ENCODE results near the gene SLC6A19.

The SLC6A19 gene

DNA sequence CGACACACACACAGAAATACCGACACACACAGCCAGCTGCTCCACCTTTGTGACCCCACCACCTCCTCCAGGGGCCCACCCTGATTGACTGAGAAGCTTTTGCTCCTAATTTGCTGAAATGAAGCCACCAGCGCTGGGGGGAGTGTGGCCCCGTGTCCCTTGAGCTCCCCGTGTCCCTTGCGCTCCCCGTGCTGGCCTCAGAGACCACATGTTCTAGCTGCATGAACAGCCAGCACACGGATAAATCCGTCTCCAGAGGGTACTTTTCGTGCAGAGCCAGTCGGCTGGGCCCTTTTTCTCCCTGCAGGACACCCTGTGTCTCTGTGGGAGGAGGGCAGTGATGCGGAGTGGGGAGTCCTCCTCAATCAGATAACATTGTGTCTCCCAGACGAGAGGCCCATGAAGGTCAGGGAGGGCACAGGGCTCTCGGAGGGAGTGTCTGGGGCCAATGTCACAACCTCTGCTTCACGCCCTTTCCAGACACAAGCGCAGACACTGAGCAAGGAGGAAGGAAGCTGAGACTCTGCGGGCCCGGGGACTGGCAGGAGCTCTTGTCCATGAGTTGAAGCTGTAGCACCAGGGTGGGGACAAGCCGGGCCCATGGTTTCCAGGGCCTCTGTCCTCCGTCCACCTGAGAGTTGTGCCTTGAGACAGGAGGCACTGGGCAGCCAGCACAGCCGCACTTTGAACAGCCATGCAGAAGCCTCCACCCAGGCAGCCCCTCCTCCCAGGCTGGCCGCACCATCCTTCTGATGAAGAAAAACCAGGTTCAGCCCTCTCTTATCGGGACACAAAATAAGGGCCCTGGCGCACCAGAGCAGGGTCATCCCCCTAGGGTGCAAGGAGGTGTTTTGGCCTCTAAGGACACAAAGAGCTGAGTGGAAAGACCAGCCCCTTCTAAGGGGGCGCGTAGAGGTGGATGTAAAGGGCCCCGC lies 36.4 kb upstream of the SLC6A19 start:
- in situ Hi-C loops (cut with HindIII; ENCODE audit: low sequenced_read_pairs): loop anchor here (25.0 kb wide), 1 partner anchor 253 kb away; no protein-coding TSS in a partner anchor

DNA sequence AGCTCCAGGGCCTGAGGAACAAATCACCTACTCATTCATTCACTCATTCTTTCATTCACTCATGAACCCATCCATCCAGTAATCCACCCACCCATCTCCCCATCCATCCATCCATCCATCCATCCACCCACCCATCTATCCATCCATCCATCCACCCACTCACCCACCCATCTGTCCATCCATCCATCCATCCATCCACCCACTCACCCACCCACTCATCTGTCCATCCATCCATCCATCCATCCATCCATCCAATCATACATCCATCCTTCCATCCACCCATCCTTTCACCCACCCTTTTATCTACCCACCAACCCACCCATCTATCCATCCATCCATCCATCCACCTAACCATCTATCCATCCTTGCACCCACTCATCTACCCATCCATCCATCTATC lies 35.5 kb upstream of the SLC6A19 start:
- in situ Hi-C loops (cut with HindIII; ENCODE audit: low sequenced_read_pairs): loop anchor here (25.0 kb wide), 1 partner anchor 254 kb away; no protein-coding TSS in a partner anchor

DNA sequence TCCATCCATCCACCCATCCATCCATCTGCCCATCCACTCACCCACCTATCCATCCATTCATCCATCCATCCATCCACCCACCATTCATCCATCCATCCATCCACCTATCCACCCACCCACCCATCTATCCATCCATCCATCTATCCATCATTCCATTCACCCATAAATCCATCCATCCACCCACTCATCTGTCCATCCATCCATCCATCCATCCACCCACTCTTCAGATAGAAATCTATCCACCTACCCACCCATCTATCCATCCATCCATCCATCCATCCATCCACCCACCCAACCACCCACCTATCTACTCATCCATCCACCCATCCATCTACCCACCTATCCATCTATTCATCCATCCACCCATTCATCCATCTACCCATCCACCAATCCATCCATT lies 35.0 kb upstream of the SLC6A19 start:
- in situ Hi-C loops (cut with HindIII; ENCODE audit: low sequenced_read_pairs): loop anchor here (25.0 kb wide), 1 partner anchor 254 kb away; no protein-coding TSS in a partner anchor

DNA sequence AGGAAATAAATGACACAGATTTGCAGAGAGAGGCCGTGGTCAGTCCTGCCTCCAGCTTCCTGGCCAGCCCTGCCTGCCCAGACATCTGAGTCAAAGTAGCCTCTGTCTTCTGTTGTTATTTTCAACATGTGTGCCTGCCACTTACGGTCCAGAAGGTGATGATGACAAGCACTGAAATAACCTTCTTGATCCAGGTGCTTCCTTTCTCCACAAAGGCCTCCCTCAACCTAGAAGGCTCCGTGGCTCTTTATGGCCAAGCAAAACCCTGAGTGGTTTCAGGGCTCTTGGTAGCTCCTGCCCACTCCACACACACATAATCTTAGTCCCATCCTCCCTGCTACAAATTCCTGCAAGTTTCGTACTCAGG lies 34.1 kb upstream of the SLC6A19 start:
- in situ Hi-C loops (cut with HindIII; ENCODE audit: low sequenced_read_pairs): loop anchor here (25.0 kb wide), 1 partner anchor 255 kb away; no protein-coding TSS in a partner anchor

DNA sequence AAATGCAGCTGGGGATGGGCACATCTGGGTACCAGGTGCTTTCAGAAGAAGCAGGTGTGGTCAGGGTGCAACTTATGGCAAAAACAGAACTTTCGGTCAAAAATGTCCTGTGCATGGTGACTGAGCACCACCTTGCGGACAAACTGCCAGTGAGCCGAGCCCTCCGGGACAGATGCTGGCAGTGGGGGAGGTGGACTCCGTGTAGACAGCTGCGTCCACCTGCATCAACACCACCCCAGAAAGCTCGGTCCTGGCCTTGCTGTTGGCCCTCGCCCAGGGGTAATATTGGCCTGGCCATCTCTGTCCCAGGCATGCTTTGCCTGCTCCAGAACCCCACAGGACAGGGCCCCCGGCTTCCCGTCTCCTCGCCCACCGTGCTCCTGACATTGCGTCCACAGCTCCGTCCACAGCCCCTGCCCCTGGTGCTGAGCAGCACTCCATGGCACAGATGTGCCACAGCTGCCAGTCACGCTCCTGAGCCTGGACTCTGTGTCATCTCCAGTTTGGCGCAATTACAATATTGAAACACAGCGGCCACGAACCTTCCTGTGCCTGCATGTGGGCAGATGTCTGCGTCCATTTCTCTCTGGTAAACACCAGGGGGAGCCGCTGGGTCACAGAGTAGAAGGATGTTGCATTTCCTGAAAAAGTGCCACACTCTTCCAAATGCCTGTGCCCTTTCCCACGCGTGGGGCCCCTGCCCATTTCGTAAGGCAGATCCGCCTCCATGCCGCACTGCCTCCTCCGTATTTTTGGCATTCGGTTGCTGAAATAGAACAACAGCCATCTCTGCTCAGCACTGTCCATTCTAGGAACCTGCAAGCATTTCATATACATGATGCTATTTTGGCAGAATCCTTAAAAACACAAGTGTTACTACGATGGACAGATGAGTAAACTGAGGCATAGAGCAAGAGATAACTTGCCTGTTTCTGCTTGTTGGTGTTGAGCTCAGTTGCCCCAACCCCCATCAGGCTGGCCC lies 33.4 kb upstream of the SLC6A19 start:
- in situ Hi-C loops (cut with HindIII; ENCODE audit: low sequenced_read_pairs): loop anchor here (25.0 kb wide), 1 partner anchor 256 kb away; no protein-coding TSS in a partner anchor

DNA sequence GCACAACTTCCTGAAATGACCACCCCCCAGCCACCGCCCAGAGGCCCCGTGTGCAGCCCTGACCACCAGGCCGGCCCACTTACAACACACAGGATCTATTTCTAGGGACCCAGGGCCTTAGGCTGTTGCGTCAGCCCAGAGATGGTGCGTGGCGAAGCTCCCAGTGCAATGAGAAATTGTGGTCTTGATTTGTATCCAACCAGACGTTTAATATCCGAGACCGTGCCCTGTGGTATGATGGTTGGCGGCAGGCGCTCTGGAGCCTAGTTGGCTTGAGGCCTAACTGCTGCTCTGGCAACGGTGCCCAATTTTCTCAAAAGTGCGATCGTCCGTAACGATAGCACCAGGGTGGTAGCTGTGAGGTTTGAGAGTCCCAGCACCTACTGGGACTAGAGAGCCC lies 32.6 kb upstream of the SLC6A19 start:
- in situ Hi-C loops (cut with HindIII; ENCODE audit: low sequenced_read_pairs): loop anchor here (25.0 kb wide), 1 partner anchor 256 kb away; no protein-coding TSS in a partner anchor

DNA sequence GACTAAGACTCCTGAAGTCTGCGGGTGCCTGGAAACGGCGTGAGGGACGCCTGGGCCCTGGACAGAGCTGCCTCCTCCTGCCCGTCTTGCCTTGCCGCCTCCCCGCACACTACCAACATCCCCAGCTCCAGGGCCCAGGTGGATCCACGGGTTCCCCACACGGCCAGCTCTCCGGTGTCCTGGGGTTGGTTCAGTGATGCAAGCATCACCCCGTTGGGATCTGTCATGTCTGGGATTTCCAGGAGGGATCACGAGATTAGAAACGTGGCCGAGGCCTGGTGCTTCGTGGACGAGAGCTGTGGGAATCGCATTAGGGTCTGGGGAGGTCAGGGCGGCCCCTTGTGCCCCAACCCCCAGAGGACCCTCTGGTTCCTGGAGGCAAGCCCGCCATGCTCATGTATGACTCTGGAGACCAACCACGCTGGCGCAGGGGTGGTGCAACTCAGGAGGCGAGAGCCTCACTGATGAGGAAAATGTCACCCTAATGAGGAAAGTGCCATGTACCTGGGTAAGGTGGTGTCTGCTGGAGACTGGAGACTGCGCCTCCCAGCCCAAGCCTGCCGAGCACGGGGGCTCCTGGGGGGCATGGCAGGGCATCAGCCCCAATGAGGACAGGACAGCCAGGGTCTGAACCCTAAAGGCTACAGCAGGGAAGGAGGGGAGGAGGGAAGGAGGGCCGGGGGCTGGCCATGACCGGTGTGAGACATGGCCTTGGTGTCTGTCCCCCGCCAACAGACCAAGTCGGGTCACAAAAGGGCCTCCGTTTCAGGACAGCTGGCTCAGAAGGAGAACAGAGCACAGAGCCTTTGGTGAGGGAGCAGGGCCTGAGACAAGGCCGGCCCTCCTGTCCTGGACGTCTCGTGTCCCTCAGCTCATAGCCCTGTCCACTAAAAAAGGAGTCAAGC lies 31.9 kb upstream of the SLC6A19 start:
- in situ Hi-C loops (cut with HindIII; ENCODE audit: low sequenced_read_pairs): loop anchor here (25.0 kb wide), 1 partner anchor 257 kb away; no protein-coding TSS in a partner anchor

DNA sequence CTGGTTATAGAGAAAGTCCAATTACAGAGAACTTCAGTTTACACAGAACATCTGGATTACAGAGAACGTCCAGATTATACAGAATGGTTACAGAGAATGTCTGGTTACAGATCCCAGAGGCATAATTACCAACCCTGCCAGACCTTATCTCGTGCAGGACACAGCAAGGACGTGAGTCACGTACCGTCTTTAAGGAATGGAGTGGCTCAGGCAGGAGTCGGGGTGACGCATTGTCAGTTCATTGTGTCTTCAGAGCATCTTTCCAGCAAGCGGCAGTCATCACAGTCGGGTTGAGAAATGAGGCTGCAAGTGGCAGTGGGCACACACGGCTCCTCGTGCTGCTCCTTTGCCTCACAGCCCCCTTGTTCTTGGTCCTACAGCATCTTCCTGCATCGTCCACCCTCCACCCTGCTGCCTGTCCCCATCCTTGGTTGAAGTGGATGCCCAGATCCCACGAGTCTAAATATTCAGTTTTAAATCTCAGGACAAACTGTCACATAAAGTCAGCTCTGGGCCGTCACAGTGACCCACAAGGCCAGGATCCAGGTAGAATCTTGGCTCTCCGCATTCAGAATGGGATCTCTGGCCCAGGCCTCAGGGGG lies 30.0 kb upstream of the SLC6A19 start:
- in situ Hi-C loops (cut with HindIII; ENCODE audit: low sequenced_read_pairs): loop anchor here (25.0 kb wide), 1 partner anchor 259 kb away; no protein-coding TSS in a partner anchor

DNA sequence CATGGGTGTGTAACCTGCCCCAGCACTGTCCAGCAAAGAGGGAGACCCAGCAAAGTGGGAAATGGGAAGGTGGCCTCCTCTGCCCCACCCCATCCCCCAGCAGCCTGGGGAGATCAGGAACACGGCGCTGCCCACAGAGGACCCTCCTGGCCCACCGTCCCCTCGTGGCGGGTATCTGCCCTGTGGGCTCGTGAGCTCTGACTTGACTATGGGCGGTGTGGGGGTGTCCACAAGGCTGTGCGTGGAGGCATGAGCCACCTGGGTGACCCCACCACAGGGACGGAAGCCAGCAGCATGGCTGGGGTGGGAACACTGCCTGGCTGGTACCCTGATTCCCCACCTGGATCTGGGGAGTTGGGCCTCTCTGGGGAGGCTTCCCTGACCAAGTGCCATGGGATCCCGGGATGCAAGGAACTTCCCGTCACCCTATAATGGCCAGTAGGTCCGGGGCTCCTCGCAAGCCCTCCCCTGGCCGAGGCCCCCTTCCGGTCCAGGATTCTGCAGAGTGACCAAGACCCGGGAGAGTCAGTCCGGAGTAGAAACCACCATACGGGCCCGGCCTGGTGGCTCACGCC lies 29.3 kb upstream of the SLC6A19 start:
- in situ Hi-C loops (cut with HindIII; ENCODE audit: low sequenced_read_pairs): loop anchor here (25.0 kb wide), 1 partner anchor 260 kb away; no protein-coding TSS in a partner anchor

DNA sequence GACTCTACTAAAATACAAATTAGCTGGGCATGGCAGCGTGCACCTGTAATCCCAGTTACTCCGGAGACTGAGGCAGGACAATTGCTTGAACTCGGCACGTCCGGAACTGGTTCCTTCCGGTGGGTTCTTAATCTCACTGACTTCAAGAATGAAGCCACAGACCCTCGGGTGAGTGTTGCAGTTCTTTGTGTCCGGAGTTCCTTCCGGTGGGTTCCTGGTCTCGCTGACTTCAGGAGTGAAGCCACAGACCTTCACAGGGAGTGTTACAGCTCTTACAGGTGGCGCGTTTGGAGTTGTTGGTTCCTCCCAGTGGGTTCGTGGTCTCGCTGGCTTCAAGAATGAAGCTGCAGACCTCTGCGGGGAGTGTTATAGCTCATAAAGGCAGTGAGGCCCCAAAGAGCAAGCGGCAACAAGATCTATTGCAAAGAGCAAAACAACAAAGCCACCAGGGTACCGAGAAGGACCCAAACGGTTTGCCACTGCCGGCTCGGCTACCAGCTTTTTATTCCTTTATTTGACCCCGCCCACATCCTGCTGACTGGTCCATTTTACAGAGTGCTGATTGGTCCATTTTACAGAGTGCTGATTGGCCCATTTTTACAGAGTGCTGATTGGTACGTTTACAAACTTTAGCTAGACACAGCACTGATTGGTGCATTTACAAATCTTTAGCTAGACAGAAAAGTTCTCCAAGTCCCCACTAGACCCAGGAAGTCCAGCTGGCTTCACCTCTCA lies 28.6 kb upstream of the SLC6A19 start:
- in situ Hi-C loops (cut with HindIII; ENCODE audit: low sequenced_read_pairs): loop anchor here (25.0 kb wide), 1 partner anchor 261 kb away; no protein-coding TSS in a partner anchor

DNA sequence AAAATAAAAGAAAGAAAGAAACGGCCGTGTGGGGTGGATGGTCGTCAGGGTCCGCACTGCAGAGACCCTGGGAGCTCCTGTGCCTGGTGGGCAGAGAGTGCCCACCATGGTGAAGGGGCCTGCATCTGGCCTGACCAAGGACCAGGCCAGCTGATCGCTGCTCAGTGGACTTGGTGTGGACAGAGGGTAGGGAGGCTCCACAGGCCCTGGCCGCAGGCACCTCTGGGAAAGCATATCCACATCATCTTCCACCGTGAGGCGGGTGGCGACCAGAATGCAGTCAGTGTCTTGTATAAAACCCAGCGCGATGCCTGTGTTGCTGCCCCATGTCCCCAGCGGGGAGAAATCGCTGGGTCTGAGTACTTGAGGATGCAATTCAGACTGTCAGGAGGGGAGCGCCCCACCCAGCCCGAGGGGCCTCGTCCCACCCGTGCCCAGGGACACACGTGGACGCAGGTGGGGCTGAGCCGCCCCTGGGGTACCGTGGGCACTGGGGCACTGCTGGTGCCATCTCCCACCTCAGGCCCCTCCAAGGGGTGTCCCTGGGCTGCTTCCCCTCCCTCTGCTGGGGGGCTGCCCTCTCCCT lies 27.8 kb upstream of the SLC6A19 start:
- in situ Hi-C loops (cut with HindIII; ENCODE audit: low sequenced_read_pairs): loop anchor here (25.0 kb wide), 1 partner anchor 261 kb away; no protein-coding TSS in a partner anchor

DNA sequence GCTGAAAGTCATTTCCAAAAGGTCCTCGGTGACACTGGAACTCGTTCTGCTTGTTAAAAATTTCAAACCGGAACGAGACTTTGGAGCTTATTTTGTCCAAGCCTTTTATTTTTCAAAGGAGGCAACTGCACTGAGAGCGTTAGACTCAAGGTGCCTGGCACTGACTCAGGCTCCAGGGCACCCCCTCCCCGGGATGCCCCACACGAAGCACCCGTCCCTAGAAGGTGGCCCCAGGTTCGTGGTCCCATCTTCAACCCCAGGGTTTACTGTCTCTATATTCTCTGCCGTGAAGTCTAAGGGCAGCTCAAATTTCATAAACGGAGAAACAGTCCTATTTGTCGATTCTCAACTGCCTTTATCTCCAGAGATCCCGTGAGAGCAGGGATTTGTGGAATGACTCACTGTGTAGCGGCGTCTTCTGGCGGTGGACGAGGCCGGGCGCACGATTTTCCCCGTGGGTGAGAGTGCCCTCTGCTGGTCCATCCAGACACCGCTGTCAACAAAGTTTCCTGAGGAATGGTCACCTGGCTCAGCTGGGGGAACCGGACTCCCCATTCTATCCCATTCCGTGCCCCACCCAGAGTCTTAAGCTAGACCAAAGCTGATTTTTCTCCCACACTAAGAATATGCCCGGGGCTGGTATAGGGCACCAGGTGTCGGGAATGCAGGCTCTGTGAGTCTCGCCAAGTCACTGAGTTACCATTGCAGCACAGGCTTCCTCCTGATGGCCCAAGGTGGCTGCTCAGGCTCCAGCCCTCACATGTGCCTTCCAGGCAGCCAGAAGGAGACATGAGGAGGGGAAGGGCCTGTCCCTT lies 27.1 kb upstream of the SLC6A19 start:
- in situ Hi-C loops (cut with HindIII; ENCODE audit: low sequenced_read_pairs): loop anchor here (25.0 kb wide), 1 partner anchor 262 kb away; no protein-coding TSS in a partner anchor

DNA sequence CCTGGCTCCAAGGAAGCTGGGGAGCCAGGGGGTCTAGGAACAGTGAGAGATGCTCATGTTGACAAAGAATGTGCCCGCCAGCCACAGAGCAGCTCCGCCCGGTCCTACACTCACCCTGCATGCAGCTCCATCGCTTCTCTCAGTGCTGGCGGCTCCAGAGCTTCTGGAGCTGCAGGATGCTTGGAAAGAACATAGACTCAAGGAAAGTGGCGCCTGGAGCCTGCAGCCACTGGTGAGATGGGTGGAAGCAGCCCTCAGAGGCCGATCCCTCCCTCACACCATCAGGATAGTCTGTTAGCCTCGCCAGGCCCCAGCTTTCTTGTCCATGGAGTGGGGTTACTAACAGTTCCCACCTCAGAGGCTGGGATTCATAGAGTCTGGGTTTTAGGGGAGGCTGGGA lies 26.4 kb upstream of the SLC6A19 start:
- in situ Hi-C loops (cut with HindIII; ENCODE audit: low sequenced_read_pairs): no loop called here

DNA sequence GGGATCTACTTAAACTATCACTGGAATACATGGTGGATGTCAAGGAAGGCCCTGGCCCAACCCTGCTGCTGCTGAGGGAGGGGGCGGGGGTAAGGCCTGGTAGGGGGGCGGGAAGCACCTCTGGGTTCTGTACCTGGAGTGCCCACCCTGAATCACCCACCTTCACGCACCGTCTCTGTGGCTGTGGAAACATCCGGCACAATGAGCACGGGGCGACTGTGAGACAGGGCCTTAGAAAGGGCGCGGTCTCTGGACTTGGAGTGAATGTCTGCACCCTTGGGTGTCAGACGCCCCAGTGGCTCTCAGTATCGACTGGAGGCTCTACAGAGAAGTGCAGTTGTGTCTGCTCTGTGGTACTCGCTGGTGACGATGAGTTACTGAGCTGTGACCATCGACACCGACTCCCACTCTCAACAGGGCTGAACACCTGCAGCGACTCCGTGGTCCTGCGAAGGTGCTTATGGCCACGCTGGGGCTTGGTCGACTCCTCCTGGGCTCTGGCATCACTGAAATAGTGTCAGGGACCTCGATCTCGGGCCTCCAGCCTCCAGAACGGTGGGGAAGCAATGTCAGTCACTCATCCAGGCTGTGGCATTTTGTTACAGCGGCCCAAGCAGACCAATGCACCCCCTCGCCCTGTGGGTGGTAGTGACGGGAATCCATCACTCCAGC lies 25.5 kb upstream of the SLC6A19 start:
- in situ Hi-C loops (cut with HindIII; ENCODE audit: low sequenced_read_pairs): no loop called here

DNA sequence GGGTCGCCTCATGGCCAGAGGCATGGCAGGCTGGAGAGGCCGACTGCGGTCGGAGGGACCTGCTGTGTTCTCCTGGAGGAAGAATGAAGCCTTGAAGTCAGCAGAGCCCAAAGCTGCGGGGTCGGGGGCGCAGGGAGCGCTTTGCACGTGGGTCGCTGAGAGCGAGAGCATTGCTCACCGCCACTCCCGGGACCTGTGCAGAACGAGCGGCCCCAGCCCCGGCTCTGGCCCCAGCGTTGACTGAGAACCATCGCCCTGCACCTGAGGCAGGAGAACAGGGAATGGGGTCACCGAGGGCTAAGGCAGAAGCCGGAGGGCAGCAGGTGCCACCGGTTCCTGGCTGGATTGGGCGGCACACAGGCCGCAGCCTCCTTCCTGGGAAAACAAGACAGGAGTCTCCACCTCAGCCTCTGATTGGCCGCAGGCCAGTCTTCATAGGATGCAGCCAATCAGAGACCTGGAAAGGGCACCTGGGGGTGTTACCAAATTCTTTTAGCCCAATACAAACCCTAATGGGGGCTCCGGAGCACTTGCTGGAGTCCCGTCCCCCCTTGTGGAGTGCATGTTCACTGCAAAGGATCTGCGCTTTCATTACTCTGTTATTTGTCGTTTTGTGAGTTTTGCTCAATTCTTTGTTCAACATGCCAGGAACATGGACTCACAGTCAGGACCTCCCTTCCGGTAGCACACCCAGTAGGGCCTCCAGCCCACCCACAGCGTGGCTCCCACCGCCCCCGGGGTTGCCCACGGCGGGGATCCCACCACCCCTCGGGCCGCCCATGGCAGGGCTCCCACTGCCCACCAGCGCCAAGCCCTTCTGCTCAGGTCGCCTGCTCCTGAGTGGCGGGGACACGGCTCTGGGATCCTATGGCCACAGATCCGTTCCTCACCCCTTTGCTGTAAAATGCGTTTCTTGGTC lies 24.7 kb upstream of the SLC6A19 start:
- in situ Hi-C loops (cut with HindIII; ENCODE audit: low sequenced_read_pairs): no loop called here

Data from DLD1 (cell line).